ENCODE measurements around the gene OAS2. TPM values are rescaled to one million over a fixed set of nuclear protein-coding genes. Genes with fewer than 3 reads are reported as not detected.
A peak's percentile ranks its signal among the peaks of the same experiment; 100 is the strongest.

The OAS2 gene
- total and polyA plus RNA-seq, 10 of the 15 experiments (the other 5 are each of a cell fraction or from before 2014, with no cell fraction given), result 32.4 to 290 (median 90.2) TPM

DNA sequence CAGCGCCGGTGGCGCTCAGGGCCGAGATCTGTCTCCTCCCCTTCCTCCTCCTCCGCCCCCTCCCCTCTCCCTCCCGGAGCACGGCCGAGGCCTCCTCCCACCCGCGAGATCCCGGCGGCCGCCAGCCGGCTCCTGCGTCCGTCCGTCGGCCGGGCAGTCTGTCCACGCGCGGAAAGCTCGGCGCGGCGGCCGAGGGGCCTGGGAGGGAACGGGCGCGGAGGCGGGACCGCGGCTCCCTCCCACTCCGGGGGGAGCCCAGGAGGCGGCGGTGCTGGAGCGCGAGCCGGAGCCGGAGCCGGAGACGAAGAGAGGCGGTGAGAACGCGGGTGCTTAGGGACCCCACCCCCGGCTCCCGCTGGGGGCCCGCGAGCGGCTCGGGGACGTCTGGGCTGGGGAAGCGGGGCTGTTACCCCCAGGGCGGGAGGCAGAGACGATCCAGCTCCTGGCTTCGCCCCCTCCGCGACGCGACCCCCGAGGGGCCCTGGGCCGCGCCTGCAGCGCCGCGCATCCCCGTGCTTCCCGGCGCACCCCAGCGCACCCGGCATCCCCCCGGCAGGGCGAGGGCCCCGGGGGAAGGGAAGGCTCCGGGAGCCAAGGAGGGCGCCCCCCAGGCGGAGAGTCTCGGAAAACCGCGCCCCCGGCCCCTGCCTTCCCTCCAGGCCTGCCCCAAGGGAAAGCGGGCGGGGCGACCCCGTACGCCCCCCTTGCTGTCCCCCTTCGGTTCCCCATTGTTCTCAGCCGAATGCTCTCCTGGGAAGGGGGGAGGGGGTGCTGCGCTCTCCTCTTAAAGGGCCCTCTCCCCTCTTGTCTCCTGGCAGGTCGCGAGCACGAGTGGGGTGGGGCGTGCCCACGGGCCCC lies 78.5 kb downstream of the OAS2 start, which contains the start of gene DTX1 (continued):
- TF ChIP-seq E2F4 (IDR thresholded peaks at IDR 0.05; ENCODE audit: low read depth, low read length), result no peak
- peak; percentile 89 for TF ChIP-seq BACH1 (IDR thresholded peaks at IDR 0.05; ENCODE audit: borderline replicate concordance)
- no peak for TF ChIP-seq CBX5 (IDR thresholded peaks at IDR 0.05; ENCODE audit: low read depth)
- TF ChIP-seq IKZF2 (IDR thresholded peaks at IDR 0.05), result 0 out of 4 replicates have a peak, but pooled peaks of 1 of the 2 experiments have one; percentile 4
- TF ChIP-seq TCF12 (IDR thresholded peaks at IDR 0.05; ENCODE audit: low read depth, low read length), result no peak
- peak; percentile 63 for TF ChIP-seq MEF2B (IDR thresholded peaks at IDR 0.05; ENCODE audit: partially characterized antibody, poor library complexity, severe bottlenecking)
- peak; percentile 77 for TF ChIP-seq LARP7 (IDR thresholded peaks at IDR 0.05)
- TF ChIP-seq GATAD2B (conservative IDR thresholded peaks at IDR 0.05; ENCODE audit: low read depth), result peak; percentile 90; the same call in 1 of the 2 replicates
- peak in 1 of 2 experiments; percentile 12; a peak in 1 of 4 replicates for TF ChIP-seq BHLHE40 (IDR thresholded peaks at IDR 0.05; ENCODE audit: borderline replicate concordance in 1 of 2, low read depth in 2 of 2, low read length in 1 of 2)
